Measurements from ENCODE around the gene SCFD2.
"Not testable (repeated sequence)": the region's sequence is repeated elsewhere in the genome, so short reads cannot be mapped to it uniquely, and the experiment has no call there.

SCFD2 gene

GRCh38 chr4:53094040-53094439 is 271.8 kb downstream of the SCFD2 start:
- no peak for DNase-seq

DNA sequence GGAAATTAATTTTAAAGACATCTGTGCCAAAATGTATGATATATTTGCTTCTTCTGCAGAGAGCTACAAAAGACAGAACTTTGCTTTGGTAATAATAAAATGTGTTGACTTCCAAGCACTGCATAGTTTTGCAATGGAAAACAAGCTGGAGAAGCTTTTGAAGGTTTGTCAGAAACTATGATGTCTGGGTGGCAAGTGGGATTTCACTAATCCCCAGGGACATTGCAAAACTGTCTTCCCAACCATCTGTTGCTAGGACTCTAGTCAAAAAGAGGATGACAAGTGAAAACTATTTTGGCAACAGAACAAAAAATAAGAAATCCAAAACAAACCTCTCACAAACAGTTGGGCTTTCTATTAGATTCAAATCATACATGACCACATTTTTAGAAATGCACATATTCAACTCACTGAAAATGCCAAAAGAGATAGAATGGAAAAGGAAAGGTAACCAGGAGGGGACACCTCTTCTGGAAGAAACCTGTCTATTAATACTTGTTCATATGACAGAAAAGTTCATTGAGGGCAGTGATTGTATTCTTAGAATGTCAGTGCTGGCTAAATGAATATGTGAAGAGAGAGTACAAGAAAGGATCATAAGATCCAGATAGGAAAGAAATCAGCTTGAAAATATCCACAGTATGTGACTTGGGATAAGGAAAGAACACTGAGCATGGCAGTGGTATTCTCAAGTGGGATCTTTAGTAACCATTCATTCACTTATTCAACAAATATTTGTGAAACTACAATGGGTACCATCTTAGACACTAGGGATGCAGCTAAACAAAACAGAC is 275.7 kb downstream of the SCFD2 start:
- DNase-seq = no peak

DNA sequence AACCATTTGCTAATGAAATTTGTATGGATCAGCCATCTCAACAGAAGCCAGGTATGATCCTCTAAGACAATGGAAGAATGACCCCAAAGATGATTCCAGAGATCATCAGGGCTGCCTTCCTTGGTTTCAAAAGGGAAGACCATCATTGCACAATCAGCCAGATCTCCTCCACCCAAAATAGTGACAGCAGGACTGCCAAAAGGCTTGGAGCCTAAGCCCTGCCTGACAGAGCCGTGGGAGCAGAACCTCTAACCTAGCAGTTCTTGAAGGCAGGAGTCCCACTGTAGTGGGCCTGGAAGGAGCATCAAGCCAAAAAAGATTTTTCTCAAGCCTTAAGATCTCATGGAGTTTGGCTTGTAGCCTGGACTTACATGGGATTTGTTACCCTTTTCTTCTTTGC is 277.7 kb downstream of the SCFD2 start:
- DNase-seq = no peak

- no peak for DNase-seq
Measured at GRCh38 chr4:53076374-53076958, 289.4 kb downstream of the SCFD2 start.

GRCh38 chr4:53075162-53075785 is 290.6 kb downstream of the SCFD2 start:
- no peak for DNase-seq

- no peak for DNase-seq
Measured at GRCh38 chr4:53068755-53069330, 297.0 kb downstream of the SCFD2 start.

DNA sequence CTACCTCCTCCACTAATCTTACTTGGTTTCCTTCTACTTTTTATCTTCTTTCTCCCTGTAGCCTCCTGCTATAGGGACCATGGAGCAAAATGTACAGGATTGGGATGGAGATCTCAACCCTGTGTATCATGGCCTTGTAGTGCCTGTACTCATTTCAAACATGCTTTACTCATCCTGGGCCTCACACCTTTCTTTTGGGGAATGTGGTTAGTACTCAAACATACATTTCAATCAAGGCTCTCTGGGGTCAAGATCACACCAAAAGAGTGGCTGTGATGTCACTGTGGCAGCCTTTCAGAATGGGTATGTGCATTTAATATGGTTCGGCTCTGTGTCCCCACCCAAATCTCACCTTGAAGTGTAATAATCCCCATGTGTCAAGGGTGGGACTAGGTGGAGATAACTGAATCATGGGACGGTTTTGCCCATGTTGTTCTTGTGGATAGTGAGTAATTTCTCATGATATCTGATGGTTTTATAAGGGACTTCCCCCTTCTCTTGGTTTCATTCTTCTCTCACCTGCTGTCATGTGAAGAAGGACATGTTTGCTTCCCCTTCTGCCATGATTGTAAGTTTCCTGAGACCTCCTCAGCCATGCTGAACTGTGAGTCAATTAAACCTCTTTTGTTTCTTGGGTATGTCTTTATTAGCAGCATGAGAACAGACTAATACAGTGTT is 298.6 kb downstream of the SCFD2 start:
- DNase-seq = no peak

DNA sequence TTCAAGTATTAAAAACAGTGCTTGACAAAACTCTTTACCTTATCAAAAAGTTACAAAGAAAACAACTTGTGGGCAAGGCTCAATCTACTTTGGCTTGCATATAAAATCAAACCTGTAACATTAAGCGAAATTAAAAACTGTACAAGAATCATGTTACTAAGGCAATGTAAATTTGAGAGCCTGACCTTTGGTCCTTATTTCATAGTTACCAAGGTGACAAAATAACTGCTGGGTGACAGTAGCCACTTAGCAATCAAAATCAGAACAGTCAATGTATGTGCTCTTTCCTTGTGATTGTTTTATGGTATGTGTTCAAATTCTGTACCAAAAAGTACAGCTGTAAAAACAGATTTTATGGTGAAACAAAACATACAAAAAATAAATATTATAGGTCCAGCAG is 299.7 kb downstream of the SCFD2 start:
- no peak for DNase-seq

- DNase-seq = no peak
Measured at GRCh38 chr4:53064609-53065008, 301.3 kb downstream of the SCFD2 start.

GRCh38 chr4:53061091-53061850 is 304.6 kb downstream of the SCFD2 start:
- no peak for DNase-seq

GRCh38 chr4:53060278-53060677 is 305.6 kb downstream of the SCFD2 start:
- no peak for DNase-seq

DNA sequence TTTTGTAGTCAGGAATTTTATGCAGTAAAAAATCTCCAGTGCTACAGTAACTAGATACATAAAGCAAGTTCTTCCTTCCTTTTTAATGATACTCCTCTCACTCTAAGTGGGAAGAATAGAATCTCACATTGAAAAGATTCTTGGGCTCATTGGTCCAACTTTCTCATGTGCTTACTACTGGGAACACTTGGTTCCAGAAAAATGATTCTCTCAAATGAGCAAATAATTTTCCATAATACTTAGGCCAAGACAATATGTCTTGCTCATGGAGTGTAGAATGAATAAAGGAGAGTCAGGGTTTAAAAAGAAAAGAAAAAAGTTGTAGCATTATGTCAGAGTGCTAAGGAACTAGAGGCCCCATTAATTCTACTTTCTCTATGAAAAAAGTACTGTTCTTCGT is 306.0 kb downstream of the SCFD2 start:
- no peak for DNase-seq

- no peak for DNase-seq
Measured at GRCh38 chr4:53059256-53059655, 306.6 kb downstream of the SCFD2 start.

DNA sequence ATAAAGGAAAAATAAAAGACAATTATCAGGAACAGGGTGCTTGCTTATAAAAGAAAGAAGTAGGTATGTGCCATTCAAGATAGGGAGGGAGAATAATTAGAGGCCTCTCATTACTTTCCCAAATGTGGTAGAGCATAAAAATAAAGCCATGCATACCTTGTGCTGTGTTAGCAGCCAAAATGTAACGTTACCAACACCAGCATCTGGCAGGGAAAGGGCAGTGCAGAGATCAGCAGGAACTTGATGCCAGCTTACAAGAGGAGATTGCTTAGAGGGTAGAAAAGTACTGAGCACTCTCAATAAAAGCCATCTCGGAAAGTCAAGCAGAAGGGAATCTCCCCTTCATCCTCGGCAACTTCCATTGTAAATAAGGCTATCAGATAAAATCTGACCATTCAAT is 308.2 kb downstream of the SCFD2 start:
- no peak for DNase-seq

DNA sequence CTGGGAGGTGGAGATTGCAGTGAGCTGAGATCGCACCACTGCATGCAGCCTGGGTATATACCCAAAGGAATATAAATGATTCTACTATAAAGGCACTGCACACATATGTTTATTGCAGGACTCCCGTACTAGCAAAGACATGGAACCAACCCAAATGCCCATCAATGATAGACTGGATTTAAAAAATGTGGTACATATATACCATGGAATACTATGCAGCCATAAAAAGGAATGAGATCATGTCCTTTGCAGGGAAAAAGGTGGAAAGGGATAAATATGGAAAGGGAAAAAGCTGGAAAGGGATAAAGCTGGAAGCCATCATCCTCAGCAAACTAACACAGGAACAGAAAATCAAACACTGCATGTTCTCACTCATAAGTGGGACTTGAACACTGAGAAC is 308.8 kb downstream of the SCFD2 start:
- DNase-seq = not testable (repeated sequence)

DNA sequence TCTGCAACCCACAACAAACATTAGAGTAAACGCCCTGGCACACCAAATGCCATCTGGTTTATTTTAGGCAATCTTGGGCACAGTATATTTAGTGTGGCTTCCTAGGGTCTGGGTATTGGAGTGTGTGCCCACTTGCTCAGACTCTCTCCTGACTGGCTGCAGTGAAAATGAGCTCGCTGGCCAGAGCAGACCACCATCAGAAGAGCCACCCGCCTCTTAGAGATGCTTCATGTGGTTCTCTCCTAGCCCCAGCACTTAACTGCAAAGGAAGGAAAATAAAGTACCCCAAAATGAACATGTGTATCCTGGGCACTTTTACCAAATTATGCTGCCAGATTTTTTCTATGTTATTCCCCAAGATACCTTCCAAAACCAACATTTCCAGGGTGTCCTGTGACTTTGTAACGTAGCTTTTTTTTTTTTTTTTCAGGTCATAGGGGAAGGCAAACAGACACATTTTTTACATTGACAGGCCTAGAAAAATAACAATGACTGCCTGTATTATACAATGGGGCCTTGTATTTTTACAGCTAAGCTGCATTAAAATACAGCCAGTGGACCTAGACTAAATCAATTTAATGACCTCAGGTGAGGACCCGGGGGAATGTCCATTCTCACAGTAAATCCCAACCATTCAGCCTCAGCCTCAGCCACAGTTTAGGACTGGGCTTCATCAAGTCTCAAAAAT is 310.0 kb downstream of the SCFD2 start:
- no peak for DNase-seq

- DNase-seq = no peak
Measured at GRCh38 chr4:53055274-53055673, 310.6 kb downstream of the SCFD2 start.

- no peak for DNase-seq
Measured at GRCh38 chr4:53050361-53050774, 315.5 kb downstream of the SCFD2 start.

DNA sequence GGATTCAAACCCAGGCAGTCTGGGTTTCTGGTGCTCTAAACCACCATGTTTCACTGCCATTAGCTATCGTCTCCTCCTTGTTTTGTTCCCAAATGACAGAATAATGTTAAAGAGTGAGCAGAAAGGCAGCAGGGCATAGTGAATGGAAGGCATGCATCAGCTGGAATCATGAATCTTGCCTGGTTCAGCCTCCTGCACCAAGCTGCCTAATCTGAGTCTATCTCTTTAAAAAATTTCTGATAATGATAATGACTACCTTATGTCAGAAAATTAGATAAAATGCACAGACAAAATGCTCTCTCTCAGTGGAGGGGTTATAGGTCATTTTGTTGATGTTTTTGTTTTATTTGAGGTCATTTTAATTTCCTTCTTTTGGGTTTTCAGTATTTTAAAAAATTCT is 316.3 kb downstream of the SCFD2 start:
- DNase-seq = no peak

DNA sequence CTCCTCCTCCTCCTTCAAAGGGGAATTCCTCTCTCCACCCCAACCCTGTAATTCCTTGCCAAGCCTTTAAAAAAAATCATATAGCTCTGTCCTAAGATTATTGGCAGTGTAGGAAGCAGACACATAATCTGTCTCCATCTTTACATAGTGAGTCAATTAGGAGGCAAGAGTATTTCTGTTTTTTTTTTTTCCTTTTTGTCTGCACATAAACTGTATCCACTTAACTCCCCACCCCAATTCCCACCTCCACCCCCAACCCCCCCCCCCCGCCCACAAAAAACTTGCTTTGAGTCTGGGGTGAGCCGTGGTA is 321.3 kb downstream of the SCFD2 start:
- no peak for DNase-seq

DNA sequence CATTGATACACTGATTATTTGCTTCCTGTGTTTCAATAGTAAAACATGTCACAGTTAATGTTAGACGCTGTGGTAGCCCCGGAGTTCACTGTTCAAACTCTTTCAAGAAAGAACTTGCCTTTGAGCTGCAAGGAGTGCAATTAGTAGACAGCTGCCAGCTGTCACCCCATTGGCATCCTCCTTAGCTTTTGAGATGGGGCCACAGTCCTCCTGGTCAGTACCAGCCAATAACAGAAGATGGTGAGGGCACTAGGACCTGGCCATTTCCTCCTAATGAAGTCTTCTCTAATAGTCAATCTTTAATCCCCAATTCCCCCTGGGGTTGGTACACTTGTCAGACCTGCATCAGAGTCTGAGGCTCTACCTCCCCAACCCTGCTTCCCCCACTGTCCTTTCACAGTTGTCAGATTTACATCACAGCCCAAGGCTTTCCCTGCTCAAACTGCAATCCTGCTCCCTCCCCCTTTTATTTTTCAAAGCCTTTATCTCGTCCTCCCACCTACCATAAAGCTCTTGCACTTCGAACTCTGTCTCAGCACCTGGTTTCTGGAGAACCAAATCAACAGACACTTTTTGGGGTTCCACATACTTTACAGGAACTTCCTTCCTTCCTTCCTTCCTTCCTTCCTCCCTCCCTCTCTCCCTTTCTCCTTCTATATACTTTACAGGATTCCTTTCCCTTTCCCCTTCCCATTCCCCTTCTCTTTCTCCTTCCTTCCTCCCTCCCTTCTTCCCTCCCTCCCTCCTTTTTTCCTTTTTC is 321.8 kb downstream of the SCFD2 start:
- no peak for DNase-seq
